Anterior cingulate cortex (tissue), 58 donors: ENCODE results near the gene FMN2.
"Not testable (repeated sequence)": the region's sequence is repeated elsewhere in the genome, so short reads cannot be mapped to it uniquely, and the experiment has no call there.

ENCODE experiments used
- DNase-seq, 58 donors: peaks; one replicate each; lab custom pipeline; 2025; lab: John Stamatoyannopoulos, UW

Gene FMN2

GRCh38 chr1:240241278-240241677 lies 149.6 kb downstream of the FMN2 start:
- no peak for DNase-seq

DNA sequence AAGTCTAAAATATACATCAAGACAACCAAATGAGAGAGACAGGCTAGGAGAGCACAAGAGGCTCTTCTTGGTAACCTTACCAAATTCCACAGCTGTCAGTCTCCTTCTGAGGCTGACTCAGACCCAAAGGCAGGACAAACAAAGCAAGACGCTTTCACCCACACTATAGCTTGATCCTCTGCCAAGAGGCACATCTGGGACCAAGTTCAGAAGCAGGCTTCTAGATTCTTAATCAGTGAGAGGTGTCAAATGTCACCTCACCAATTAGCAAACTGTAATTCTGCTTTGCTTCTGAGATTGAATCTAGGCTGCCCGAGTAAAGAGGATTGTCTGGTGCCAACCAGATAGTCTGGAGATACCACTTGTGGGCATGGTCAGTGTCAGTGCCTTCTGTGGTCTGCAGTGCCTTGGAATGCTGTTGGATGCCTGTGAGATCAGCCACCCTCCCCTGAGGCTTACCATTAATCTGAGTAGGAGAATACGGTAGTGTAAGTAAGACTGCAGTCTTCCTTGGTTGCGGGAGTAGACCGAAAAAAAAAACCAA lies 151.0 kb downstream of the FMN2 start:
- no peak for DNase-seq

GRCh38 chr1:240244968-240245628 lies 153.4 kb downstream of the FMN2 start:
- no peak for DNase-seq

- no peak for DNase-seq
These were observed 153.9 kb downstream of the FMN2 start for GRCh38 chr1:240245629-240246020.

- DNase-seq, result no peak
These were observed 156.2 kb downstream of the FMN2 start for GRCh38 chr1:240247899-240248298.

DNA sequence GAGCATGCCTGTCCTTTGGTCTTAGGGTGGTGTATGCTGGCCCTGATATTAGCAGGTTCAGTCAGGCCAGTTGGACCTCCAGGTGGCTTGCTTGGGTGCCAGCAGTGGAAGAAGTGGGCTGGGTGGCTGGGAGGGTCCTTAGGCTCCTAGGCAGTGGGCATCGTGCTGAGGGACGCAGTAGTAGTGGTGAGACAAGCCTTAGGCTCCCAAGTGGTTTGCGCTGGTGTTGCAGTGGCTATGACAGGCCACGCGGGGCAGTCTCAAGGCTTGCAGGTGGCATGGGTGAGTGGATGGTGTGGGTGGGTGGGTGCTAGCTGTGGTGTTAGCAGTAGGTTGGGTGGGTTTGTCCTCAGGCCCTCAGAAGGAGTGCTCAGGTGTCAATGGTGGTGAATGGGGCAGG lies 162.3 kb downstream of the FMN2 start:
- peak in 1 of 58 donors; percentile 2 for DNase-seq

DNA sequence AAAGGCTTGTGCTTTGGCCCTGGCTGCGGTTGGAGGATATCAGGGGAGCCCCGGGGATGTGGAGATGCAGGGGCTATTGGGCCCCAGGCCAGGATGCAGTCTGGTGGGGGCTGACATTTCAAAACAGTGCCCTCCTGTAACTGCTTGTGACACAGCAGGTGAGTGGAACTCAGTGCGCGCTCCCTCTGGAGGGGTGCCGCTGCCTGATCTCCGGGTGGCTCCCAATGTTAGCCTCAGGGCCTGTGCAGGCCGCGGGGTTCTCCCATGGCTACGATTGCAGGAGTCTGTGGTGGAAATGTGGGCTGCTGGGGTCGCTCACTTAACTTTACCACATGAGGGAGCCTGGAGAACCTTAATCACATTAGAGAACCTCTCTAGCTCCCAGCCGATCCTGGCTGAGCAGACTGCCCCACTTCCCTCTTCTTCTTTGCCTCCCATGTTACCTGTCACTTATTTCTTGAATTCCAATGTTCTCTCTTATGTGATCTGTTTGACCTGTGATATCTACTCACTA lies 163.2 kb downstream of the FMN2 start:
- no peak for DNase-seq

- no peak for DNase-seq
These were observed 164.2 kb downstream of the FMN2 start for GRCh38 chr1:240255922-240256321.

DNA sequence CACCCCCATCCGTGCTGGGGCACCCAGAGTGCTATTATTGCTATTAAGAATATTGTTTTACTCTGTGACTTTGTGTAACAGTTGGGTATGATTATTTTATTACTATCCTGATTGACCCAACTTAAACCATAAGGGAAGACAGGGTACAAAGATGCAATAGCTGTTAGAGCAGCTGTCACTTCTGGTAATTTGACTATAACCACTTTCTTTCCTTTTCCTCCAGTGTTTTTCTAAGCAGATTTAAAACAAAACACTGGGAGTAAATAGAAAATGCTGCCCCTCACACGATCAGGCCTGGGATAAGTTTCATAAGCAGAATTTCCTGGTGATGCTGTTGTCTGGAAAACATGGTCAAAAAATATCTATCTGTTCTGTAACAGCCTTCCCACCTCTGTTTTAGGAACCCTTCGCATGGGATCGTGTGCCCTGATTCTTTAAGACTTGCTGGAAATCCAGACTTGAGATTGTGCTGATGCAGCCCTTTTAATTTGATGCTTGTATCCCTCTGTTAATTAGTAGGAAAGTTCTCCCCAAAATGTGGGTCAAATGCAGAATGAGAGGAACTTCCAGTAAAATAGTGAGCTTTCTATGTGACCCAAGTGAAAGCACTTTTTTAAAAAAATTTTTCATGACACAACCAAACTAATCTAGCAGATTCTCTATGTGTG lies 165.3 kb downstream of the FMN2 start:
- peak in 1 of 58 donors; percentile 1 for DNase-seq

DNA sequence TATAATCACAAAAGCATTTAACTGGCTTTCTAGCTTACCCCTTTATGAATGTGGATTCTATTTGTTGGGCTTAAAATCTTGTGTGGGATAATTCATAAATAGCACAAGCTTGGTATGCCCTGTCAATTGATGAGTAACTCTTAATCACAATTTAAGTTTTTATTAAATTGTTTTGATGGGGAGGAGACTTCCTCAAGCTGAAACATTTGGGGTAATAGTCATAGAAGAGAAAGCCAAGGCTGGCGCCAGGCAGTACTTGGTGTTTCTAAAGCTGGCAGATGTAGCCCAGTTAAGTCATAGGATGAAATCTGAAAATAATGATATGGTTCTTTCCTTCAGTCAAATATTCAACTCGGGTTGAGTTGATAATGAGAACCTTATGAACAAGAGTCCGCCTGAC lies 167.2 kb downstream of the FMN2 start:
- DNase-seq, result no peak

GRCh38 chr1:240264494-240264893 lies 172.8 kb downstream of the FMN2 start:
- DNase-seq, result not testable (repeated sequence)

DNA sequence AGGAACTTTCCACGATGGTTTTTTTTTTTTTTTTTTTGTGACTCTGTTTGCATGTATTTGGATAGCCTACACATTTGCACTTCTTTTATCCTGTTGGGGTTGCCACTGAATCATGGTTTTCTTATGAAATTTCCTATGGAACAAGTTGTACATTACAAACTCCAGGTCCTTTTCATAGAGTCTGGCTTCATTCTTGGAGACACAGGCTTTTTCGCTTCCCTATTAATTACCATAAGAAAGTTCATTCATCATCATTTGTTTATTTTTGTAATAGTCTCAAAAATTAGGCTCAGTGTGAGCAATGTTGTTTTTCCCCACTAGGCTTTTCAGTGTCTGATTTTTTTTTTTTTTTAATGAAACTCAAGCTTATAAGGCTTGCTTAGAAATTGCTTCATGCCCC lies 179.4 kb downstream of the FMN2 start:
- no peak for DNase-seq

- no peak for DNase-seq
These were observed 182.9 kb downstream of the FMN2 start for GRCh38 chr1:240274569-240274968.

DNA sequence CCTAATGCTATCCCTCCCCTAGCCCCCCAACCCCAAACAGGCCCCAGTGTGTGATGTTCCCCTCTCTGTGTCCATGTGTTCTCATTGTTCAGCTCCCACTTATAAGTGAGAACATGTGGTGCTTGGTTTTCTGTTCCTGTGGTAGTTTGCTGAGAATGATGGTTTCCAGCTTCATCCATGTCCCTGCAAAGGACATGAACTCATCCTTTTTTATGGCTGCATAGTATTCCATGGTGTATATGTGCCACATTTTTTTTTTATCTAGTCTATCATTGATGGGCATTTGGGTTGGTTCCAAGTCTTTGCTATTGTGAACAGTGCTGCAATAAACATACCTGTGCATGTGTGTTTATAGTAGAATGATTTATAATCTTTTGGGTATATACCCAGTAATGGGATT lies 183.5 kb downstream of the FMN2 start:
- not testable (repeated sequence) for DNase-seq

DNA sequence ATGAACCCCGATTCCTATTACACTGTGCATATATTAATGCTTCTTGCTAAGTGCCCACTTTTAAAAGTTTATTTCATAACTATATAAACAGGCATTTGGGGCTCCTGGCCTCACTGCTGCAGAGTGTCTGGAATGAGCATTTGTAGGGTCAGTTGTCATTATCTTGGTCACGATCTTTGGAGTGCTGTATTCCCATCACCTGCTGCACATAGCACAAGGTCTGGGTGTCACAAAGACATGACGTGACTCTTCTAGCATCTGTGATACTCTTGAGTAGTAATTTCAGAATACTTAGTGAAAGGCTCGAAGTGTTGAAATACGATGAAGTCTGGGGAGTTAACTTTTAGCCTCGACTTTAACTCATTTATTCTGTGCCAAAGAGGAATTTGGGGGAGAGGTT lies 186.4 kb downstream of the FMN2 start:
- DNase-seq, result no peak

GRCh38 chr1:240280560-240281322 lies 189.1 kb downstream of the FMN2 start:
- DNase-seq, result no peak

GRCh38 chr1:240282061-240282830 lies 190.6 kb downstream of the FMN2 start:
- peak in 1 of 58 donors; percentile 3 for DNase-seq

GRCh38 chr1:240284656-240285414 lies 193.2 kb downstream of the FMN2 start:
- no peak for DNase-seq

DNA sequence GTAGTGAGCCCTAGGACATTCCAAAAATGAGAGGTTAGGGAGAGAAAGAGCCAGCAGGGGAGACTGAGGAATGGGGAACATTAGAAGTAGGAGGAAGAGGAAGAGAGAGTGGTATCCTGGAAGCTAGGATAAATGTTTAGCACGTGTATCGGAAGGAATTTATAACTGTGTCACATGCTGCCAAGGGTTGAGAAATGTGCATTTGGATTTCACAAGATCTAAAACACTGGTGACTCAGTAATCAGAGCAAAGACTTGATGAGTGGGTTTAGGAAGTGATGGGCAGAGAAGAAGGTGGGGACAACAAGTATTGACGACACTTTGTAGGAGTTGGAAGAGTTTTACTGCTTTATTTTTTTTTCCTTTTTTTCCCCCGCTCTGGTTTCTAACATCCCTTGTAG lies 193.9 kb downstream of the FMN2 start:
- peak in 1 of 58 donors; percentile 7 for DNase-seq

DNA sequence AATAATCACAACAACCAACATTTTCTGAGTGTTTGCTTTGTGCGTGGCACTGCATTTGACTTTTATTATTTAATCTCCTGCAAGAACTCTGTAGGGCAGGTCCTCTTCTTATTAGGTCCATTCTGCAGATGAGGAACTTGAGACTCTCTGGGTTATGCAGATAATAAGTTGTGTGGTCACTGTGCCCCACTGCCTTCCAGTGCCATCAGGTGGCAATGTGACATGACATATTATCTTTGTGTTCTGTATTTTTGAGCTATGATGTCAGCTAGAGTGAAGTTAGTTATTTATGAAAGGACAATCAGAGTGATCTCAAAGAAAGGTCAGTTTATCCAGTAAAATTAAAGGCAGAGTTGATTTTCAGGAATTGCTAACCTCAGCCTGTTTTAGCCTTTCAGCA lies 196.0 kb downstream of the FMN2 start:
- no peak for DNase-seq
